Heart right ventricle (tissue), 16 donors: ENCODE measurements around the gene SH3GL2. TPM values are rescaled to one million over a fixed set of nuclear protein-coding genes. Genes with fewer than 3 reads are reported as not detected.
A peak's percentile ranks its signal among the peaks of the same experiment; 100 is the strongest.

ENCODE experiments used
- ATAC-seq, 8 donors: fragments of 200-7000 bp; cut with Tn5 transposase; one replicate each; pipeline ENCODE4 v1.9.1; 2020; ENCODE audit warnings: mild to moderate bottlenecking in 8 of 8, moderate library complexity in 8 of 8, moderate number of reproducible peaks in 1 of 8
- DNase-seq, 2 donors: peaks; one replicate each; pipeline ENCODE4 v3.0.0-alpha.2; 2020
- H3K27ac ChIP-seq, 10 donors: fragments of 200-600 bp; sonication (generic) in 2 of 10; one replicate each; pipeline versions ENCODE4 v1.5.0 to v1.8.0; 2020 to 2022; ENCODE audit warnings: mild to moderate bottlenecking in 3 of 10
- H3K27me3 ChIP-seq, 7 donors: fragments of 200-600 bp; one replicate each; pipeline ENCODE4 v1.8.0; 2021 to 2022; ENCODE audit warnings: mild to moderate bottlenecking in 2 of 7
- H3K36me3 ChIP-seq, 9 donors: fragments of 200-600 bp; sonication (generic) in 1 of 9; one replicate each; pipeline versions ENCODE4 v1.5.0 to v1.8.0; 2020 to 2022; ENCODE audit warnings: mild to moderate bottlenecking in 2 of 9
- H3K4me1 ChIP-seq, 9 donors: fragments of 200-600 bp; sonication (generic) in 1 of 9; one replicate each; pipeline versions ENCODE4 v1.5.0 to v1.8.0; 2020 to 2022; ENCODE audit warnings: mild to moderate bottlenecking in 4 of 9
- H3K4me3 ChIP-seq, 10 donors: fragments of 200-600 bp; sonication (generic) in 2 of 10; one replicate each; pipeline versions ENCODE4 v1.5.0 to v1.8.0; 2020 to 2022; ENCODE audit warnings: mild to moderate bottlenecking in 7 of 10, moderate library complexity in 2 of 10
- H3K9me3 ChIP-seq, 11 donors: fragments of 200-600 bp in 10 of 11; sonication (generic) in 2 of 11; one replicate each; pipeline versions ENCODE4 v1.5.0 to v1.8.0; 2013 to 2022; ENCODE audit warnings: mild to moderate bottlenecking in 2 of 11, control low read depth in 1 of 11, moderate library complexity in 1 of 11
- CTCF ChIP-seq, 9 donors: fragments of 200-600 bp; sonication (generic) in 2 of 9; IDR thresholded peaks; one replicate each; pipeline versions ENCODE4 v1.5.0 to v1.8.0; 2021 to 2022; ENCODE audit warnings: antibody characterized with exemption in 9 of 9, mild to moderate bottlenecking in 5 of 9, moderate library complexity in 1 of 9
- WGBS, 2 donors: extraction: QIAGEN DNeasy Blood & Tissue Kit; methylation state at CpG; one replicate each; pipeline ENCODE4 v1.1.7; 2013; ENCODE audit warnings: inconsistent platforms in 1 of 2; 5-methylcytosine and 5-hydroxymethylcytosine counted together
- intact Hi-C, 10 donors: fragments of 100-400 bp; cut with DNase I; formaldehyde crosslinking; loops; one replicate each; pipeline versions ENCODE4 v1.11.1 to v1.14.2; 2022
- polyA plus RNA-seq, 2 donors: library from polyadenylated mRNA; stranded (reverse); fragments of 200-250 nt; gene quantifications; one replicate each; pipeline ENCODE4 v1.2.3, GENCODE V29; 2013
- total RNA-seq, 10 donors: library from RNA; stranded (reverse); fragmentation: NEBNext Ultra II Directional in 3 of 10; extraction: Animal tissue kit (Norgen Biotek cat#: 25700) in 3 of 10; gene quantifications; one replicate each; pipeline versions ENCODE4 v1.2.1 to v1.2.4, GENCODE V29; 2021 to 2023
- donor health status: Arrhythmogenic right ventricular cardiomyopathy.
- donor health status: ischemic (EF 13 %, LVEDD 7.1; RV severe dilation, severe dysfunction).
- donor health status: healthy with polysubstance abuse.
- donor health status: DM: no; HTN: yes; CAD: no.
- donor health status: DM: no; HTN: no; CAD: no.
- donor health status: ischemic (EF 25% LVEDD 6.9; RV normal size, moderate dysfunction).
- donor health status: ischemic (EF 25% LVEDD 5.7; RV mildly dilated, moderate dysfunction).
- donor health status: healthy.
- donor health status: DM: yes; HTN: yes; CAD: no.
- donor health status: Ischemic cardiomyopathy.
- donor health status: ischemic (EF 35%, LVEDD 5.7; RV mildly dilated, moderate dysfunction).
- donor health status: nonischemic (EF 11% LVEDD 7.7; RV severe dilation, severe dysfunction).
- donor health status: DM: yes; HTN: yes; CAD: no.
- donor health status: PGD.
- donor health status: ischemic (EF 29% LVEDD 5.4; RV normal size, mild dysfunction).
- donor health status: nonischemic (EF 23%, LVEDD 6.1; RV moderate dilation, normal function).

The SH3GL2 gene
- total and polyA plus RNA-seq, 12 donors: 0.73 to 14.6 (median 6.0) TPM; not detected in 1

GRCh38 chr9:17604556-17604955, 25.7 kb downstream of the SH3GL2 start:
- no peaks in the 10 kb centered on the region for H3K36me3 ChIP-seq
- ATAC-seq: no peak
- DNase-seq: no peak
- intact Hi-C loops: no loop called here
- peaks cover 0 to 7% (median 0%) of the 10 kb centered on the region in 9 donors for H3K4me1 ChIP-seq
- 88% methylated on average over 5 of the region's 5 CpGs for WGBS, 2 donors
- no peaks in the 10 kb centered on the region for H3K9me3 ChIP-seq
- no peak overlapping the region for H3K27ac ChIP-seq
- no peaks in the 10 kb centered on the region for H3K27me3 ChIP-seq
- H3K4me3 ChIP-seq: no peak overlapping the region
- TF ChIP-seq CTCF (IDR thresholded peaks at IDR 0.05): no peak

GRCh38 chr9:17609312-17610005, 30.6 kb downstream of the SH3GL2 start:
- H3K4me3 ChIP-seq: no peak overlapping the region
- 63 to 76% methylated on average over 7 of the region's 7 CpGs for WGBS, 2 donors

GRCh38 chr9:17611342-17611741, 32.5 kb downstream of the SH3GL2 start:
- TF ChIP-seq CTCF (IDR thresholded peaks at IDR 0.05): no peak
- Histone ChIP-seq H3K27me3 (no peaks in the 10 kb centered on the region), H3K36me3 (no peaks in the 10 kb centered on the region), H3K4me1 (peaks cover 0 to 14% (median 0%) of the 10 kb centered on the region in 9 donors), H3K27ac (peak overlapping the region in 3 of 10 donors; percentile 60 to 64 (median 60)), H3K9me3 (no peaks in the 10 kb centered on the region), H3K4me3 (no peak overlapping the region)
- intact Hi-C loops: no loop called here
- DNase-seq (peak in 1 of 2 donors; percentile 19), ATAC-seq (peak; percentile 66 to 94 (median 84))
- 49 to 67% methylated on average over 2 of the region's 2 CpGs for WGBS, 2 donors

More at GRCh38 chr9:17609312-17610005, 30.6 kb downstream of the SH3GL2 start:
- H3K27ac ChIP-seq: no peak overlapping the region
- no peaks in the 10 kb centered on the region for H3K27me3 ChIP-seq
- H3K4me1 ChIP-seq: peaks cover 0 to 14% (median 0%) of the 10 kb centered on the region in 9 donors
- ATAC-seq: peak in 1 of 8 donors; percentile 31
- no peaks in the 10 kb centered on the region for H3K36me3 ChIP-seq
- DNase-seq: no peak
- intact Hi-C loops: no loop called here
- no peaks in the 10 kb centered on the region for H3K9me3 ChIP-seq
- no peak for TF ChIP-seq CTCF (IDR thresholded peaks at IDR 0.05)

DNA sequence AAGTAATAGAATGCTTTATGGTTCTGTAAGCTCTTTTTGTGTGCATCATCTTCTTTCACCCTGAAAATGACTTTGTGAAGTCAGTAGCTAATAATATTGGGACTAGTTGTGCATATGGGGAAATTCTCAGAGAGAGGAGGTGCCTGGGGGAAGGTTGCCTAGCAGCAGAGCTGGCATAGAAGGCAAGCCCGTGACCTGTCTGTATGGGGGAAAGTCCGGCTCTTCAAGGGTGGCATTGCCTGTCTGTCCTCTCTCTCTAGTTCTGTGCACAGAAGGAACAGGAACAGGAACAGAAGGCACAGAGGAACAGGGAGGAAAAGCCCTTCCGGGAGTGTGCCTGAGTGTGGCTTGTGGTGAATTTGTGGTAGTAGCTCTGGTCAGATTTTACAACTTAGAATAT, 33.1 kb downstream of the SH3GL2 start:
- Histone ChIP-seq H3K27ac (peak overlapping the region in 3 of 10 donors; percentile 60 to 64 (median 60)), H3K4me3 (peak overlapping the region in 1 of 10 donors; percentile 4), H3K9me3 (no peaks in the 10 kb centered on the region), H3K4me1 (peaks cover 0 to 14% (median 0%) of the 10 kb centered on the region in 9 donors), H3K27me3 (no peaks in the 10 kb centered on the region), H3K36me3 (no peaks in the 10 kb centered on the region)
- no peak for TF ChIP-seq CTCF (IDR thresholded peaks at IDR 0.05)
- ATAC-seq: peak in 6 of 8 donors; percentile 37 to 84 (median 78)
- intact Hi-C loops: no loop called here
- peak in 1 of 2 donors; percentile 16 for DNase-seq
- 26 to 28% methylated on average over 3 of the region's 3 CpGs for WGBS, 2 donors
